DOHH2 (cell line): ENCODE results near the gene GLIS2.
"Not testable (repeated sequence)": the region's sequence is repeated elsewhere in the genome, so short reads cannot be mapped to it uniquely, and the experiment has no call there.

Source experiments
- H3F3A ChIP-seq: fragments of 200-600 bp; sonication (generic), shearing (Covaris generic); 2 replicates; pipeline ENCODE4 v1.6.0; 2016; ENCODE audit warnings: antibody characterized with exemption, mild to moderate bottlenecking; ENCODE audit not compliant: control insufficient read depth, insufficient read depth
- H3K27ac ChIP-seq: fragments of 200-600 bp; sonication (generic); 2 replicates; pipeline ENCODE4 v1.5.1; 2014; ENCODE audit warnings: low read depth, mild to moderate bottlenecking, low read length, moderate library complexity
- H3K27me3 ChIP-seq: fragments of 200-600 bp; sonication (generic); 2 replicates; pipeline ENCODE4 v1.6.1; 2014; ENCODE audit warnings: mild to moderate bottlenecking, low read length, mixed read lengths; ENCODE audit not compliant: control insufficient read depth
- H3K36me3 ChIP-seq: fragments of 200-600 bp; sonication (generic); 2 replicates; pipeline ENCODE4 v1.6.1; 2014; ENCODE audit warnings: mild to moderate bottlenecking, low read length, moderate library complexity, mixed read lengths; ENCODE audit not compliant: control insufficient read depth
- H3K4me1 ChIP-seq: fragments of 200-600 bp; sonication (generic); 2 replicates; pipeline ENCODE4 v1.6.1; 2014; ENCODE audit warnings: mild to moderate bottlenecking, low read length, mixed read lengths; ENCODE audit not compliant: control insufficient read depth
- H3K4me2 ChIP-seq: fragments of 200-600 bp; sonication (generic); 2 replicates; pipeline ENCODE4 v1.6.0; 2014; ENCODE audit warnings: mild to moderate bottlenecking, low read length, moderate library complexity
- H3K4me3 ChIP-seq: fragments of 200-600 bp; sonication (generic); 2 replicates; pipeline ENCODE4 v1.5.1; 2014; ENCODE audit warnings: mild to moderate bottlenecking, low read length, mixed read lengths
- H3K79me2 ChIP-seq: fragments of 200-600 bp; sonication (generic); 2 replicates; pipeline ENCODE4 v1.6.1; 2014; ENCODE audit warnings: mild to moderate bottlenecking, low read length, mixed read lengths; ENCODE audit not compliant: control insufficient read depth
- H3K9me2 ChIP-seq: fragments of 200-600 bp; sonication (generic); replicated peaks from 2 replicates; pipeline ENCODE4 v1.6.1; 2014; ENCODE audit warnings: mild to moderate bottlenecking, low read length, mixed read lengths; ENCODE audit not compliant: control insufficient read depth
- H3K9me3 ChIP-seq: fragments of 200-600 bp; sonication (generic); 2 replicates; pipeline ENCODE4 v1.6.1; 2014; ENCODE audit warnings: antibody characterized with exemption, low read length, mixed read lengths; ENCODE audit not compliant: control insufficient read depth, insufficient read depth
- H4K20me1 ChIP-seq: fragments of 200-600 bp; sonication (generic); 2 replicates; pipeline ENCODE4 v1.6.0; 2014; ENCODE audit warnings: low read depth, mild to moderate bottlenecking, antibody characterized with exemption, low read length, moderate library complexity; ENCODE audit not compliant: control insufficient read depth, insufficient read depth
- CTCF ChIP-seq: fragments of 200-600 bp; sonication (generic); IDR thresholded peaks from one replicate; pipeline ENCODE4 v1.5.1; 2014; ENCODE audit warnings: antibody characterized with exemption, mild to moderate bottlenecking, low read depth, low read length; ENCODE audit not compliant: poor library complexity, severe bottlenecking
- EZH2phosphoT487 ChIP-seq: fragments of 200-600 bp; sonication (generic); IDR thresholded peaks from 2 replicates; pipeline ENCODE4 v1.6.1; 2017; ENCODE audit warnings: borderline replicate concordance, mild to moderate bottlenecking, antibody characterized with exemption, low read length, moderate library complexity, mixed read lengths

GLIS2 gene

DNA sequence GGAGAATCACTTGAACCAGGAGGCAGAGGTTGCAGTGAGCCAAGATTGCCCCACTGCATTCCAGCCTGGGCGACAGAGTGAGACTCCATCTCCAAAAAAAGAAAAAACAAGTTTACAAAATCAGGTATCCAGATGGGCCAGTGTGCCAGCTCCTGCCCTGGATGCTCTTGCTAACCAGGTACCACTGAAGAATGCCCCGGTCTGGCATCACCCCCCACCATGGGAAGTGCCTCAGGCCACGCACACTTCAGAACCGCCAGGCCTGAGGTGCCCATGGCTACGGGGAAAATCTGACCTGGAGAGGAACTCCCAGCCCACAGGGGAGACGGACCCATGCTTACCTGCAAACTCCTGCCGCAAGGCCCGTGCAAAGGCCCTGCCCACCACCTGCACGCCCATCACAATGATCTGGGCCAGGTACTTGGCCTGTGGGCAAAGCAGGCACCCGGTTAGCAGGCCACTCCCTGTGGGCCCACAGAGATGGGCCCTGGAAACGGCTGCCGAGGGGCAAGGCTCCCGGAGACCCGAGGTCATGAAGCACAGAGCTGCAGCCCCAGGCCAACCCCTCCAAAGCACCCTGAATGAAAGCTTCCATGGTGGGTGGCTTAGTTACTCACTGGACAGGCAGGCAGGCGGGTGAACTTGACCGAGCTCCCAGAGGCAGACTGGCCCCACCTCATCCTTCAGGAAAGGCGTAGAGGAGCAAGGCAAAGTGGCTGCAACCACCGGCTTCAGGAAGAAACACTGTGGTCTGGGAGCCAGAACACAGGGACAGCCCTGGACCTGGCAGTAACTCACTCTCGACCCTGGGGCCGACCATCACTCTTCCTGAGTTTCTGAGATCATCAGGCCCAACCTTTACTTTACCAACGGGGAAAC lies 27.2 kb downstream of the GLIS2 start:
- peaks cover 58% of the 10 kb centered on the region for H3K79me2 ChIP-seq

GRCh38 chr16:4344300-4344982 lies 28.6 kb downstream of the GLIS2 start:
- Histone ChIP-seq H3F3A (peaks cover 11% of the 10 kb centered on the region), H3K79me2 (peaks cover 71% of the 10 kb centered on the region), H3K36me3 (peaks cover 63% of the 10 kb centered on the region)
- H4K20me1 ChIP-seq, H3K4me1 ChIP-seq, H3K27ac ChIP-seq, H3K4me2 ChIP-seq, H3K4me3 ChIP-seq, H3K9me2 ChIP-seq, H3K9me3 ChIP-seq, H3K27me3 ChIP-seq: not testable (repeated sequence)

More for the DNA sequence above, 27.2 kb downstream of the GLIS2 start:
- no peak overlapping the region for H3K4me2 ChIP-seq
- H3K27ac ChIP-seq, result no peak overlapping the region
- peaks cover 11% of the 10 kb centered on the region for H3F3A ChIP-seq
- no peak overlapping the region for H3K4me3 ChIP-seq
- H3K27me3 ChIP-seq, result no peaks in the 10 kb centered on the region
- no peaks in the 10 kb centered on the region for H3K4me1 ChIP-seq
- peaks cover 7% of the 10 kb centered on the region; the same call in 1 of the 2 replicates for H3K9me3 ChIP-seq
- TF ChIP-seq EZH2phosphoT487 (no peak), CTCF (no peak)
- peaks cover 61% of the 10 kb centered on the region for H3K36me3 ChIP-seq
- no peaks in the 10 kb centered on the region for H3K9me2 ChIP-seq
- H4K20me1 ChIP-seq, result no peaks in the 10 kb centered on the region

DNA sequence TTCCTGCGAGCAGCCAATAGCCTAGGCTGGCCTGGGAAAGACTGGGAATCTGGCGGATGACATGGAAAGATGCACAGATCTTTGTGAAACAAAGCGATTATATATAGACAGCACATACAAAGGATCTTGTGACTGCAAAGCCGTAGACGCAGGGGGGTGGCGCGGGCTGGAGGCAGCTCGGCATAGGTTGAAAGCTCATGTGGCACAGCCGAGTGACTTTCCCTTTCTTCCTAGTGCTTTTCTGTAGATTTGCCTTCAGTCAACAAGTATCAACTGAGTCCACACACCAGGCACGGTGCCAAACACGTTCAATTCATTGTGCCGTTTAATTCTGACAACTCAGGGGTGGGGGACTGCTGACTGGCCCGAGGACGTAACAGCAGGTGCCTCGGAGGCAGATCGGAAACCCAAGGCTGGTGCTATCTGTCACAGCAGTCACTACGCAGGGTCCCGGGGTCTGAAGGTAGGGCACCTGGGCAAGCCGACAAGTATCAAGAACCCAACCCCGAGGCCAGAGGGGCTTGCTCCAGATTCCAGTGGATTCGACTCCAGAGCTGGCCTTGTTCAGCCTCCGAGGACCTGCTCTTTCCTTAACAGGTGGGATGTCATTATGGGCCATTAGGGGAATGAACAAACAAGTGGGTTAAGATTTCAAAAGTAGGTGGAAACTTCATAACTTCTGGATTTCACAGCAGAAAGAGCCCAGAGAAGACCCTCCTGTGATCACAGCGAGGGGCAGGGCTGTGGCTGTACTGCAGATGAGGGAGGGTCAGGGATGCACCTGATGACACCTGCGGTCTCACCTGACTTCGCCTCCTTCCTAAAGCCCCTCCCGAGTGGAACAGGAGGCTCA lies 29.3 kb downstream of the GLIS2 start:
- Histone ChIP-seq H3K4me2 (no peak overlapping the region), H3K9me2 (no peaks in the 10 kb centered on the region), H3K9me3 (peaks cover 7% of the 10 kb centered on the region; the same call in 1 of the 2 replicates), H3K79me2 (peaks cover 79% of the 10 kb centered on the region), H3K4me3 (no peak overlapping the region), H3K27ac (no peak overlapping the region), H3K36me3 (peaks cover 66% of the 10 kb centered on the region), H3K4me1 (peaks cover 8% of the 10 kb centered on the region), H3K27me3 (no peaks in the 10 kb centered on the region), H4K20me1 (no peaks in the 10 kb centered on the region), H3F3A (peaks cover 11% of the 10 kb centered on the region)
- TF ChIP-seq EZH2phosphoT487 (no peak), CTCF (no peak)
